HL-60 (cell line): ENCODE data around the gene TRIM72.
"Not testable (repeated sequence)": the region's sequence is repeated elsewhere in the genome, so short reads cannot be mapped to it uniquely, and the experiment has no call there.

Experiments
- DNase-seq, 2 experiments: peaks; one replicate each; pipeline ENCODE4 v3.0.0-alpha.2; 2010 to 2020; ENCODE audit warnings: low read depth in 1 of 2, low spot score in 1 of 2
- H3K27ac ChIP-seq: fragments of 250-450 bp; sonication (Bioruptor Pico); replicated peaks from 2 replicates; pipeline ENCODE4 v1.5.1; 2020; ENCODE audit warnings: mild to moderate bottlenecking, moderate library complexity
- H3K27me3 ChIP-seq: fragments of 250-450 bp; sonication (Bioruptor Pico); 2 replicates; pipeline ENCODE4 v1.5.1; 2021; ENCODE audit warnings: mild to moderate bottlenecking, moderate library complexity; ENCODE audit not compliant: insufficient read depth, poor library complexity, severe bottlenecking
- H3K4me3 ChIP-seq: replicated peaks from 2 replicates; pipeline ENCODE4 v1.5.1; 2011; ENCODE audit warnings: mild to moderate bottlenecking, control low read depth, low read length; ENCODE audit not compliant: insufficient read depth
- CTCF ChIP-seq: IDR thresholded peaks from one replicate; pipeline ENCODE4 v1.5.1; 2011; ENCODE audit warnings: low read length, control low read depth, inconsistent platforms; ENCODE audit not compliant: insufficient read depth
- GABPA ChIP-seq: IDR thresholded peaks from 2 replicates; pipeline ENCODE4 v1.6.1; 2012; ENCODE audit warnings: low read depth
- POLR2AphosphoS5 ChIP-seq: IDR thresholded peaks from 2 replicates; pipeline ENCODE4 v1.6.1; 2012; ENCODE audit warnings: low read depth
- REST ChIP-seq: IDR thresholded peaks from 2 replicates; pipeline ENCODE4 v1.6.1; 2012; ENCODE audit warnings: low read depth; ENCODE audit not compliant: insufficient replicate concordance
- SPI1 ChIP-seq: IDR thresholded peaks from 2 replicates; pipeline ENCODE4 v1.6.1; 2012; ENCODE audit warnings: low read depth, mild to moderate bottlenecking, borderline replicate concordance

Gene TRIM72

GRCh38 chr16:31268891-31269290 lies 55.0 kb downstream of the TRIM72 start:
- DNase-seq: no peak
- no peak overlapping the region for H3K4me3 ChIP-seq
- TF ChIP-seq GABPA (no peak), SPI1 (no peak), CTCF (no peak), POLR2AphosphoS5 (no peak), REST (no peak)
- no peaks in the 10 kb centered on the region for H3K27me3 ChIP-seq
- H3K27ac ChIP-seq: no peak overlapping the region

- no peak overlapping the region for H3K27ac ChIP-seq
- TF ChIP-seq CTCF: no peak
- no peak for TF ChIP-seq SPI1
- TF ChIP-seq GABPA: no peak
- no peak for TF ChIP-seq POLR2AphosphoS5
- TF ChIP-seq REST: no peak
- no peak for DNase-seq
- H3K4me3 ChIP-seq: no peak overlapping the region
- H3K27me3 ChIP-seq: no peaks in the 10 kb centered on the region
Observed at GRCh38 chr16:31269541-31269940, 55.6 kb downstream of the TRIM72 start.

GRCh38 chr16:31269973-31270372 lies 56.1 kb downstream of the TRIM72 start:
- not testable (repeated sequence) for DNase-seq, H3K27me3 ChIP-seq, H3K4me3 ChIP-seq, H3K27ac ChIP-seq

- no peak overlapping the region for H3K27ac ChIP-seq
- no peak for DNase-seq
- TF ChIP-seq POLR2AphosphoS5 (no peak), REST (no peak), CTCF (no peak), GABPA (no peak), SPI1 (no peak)
- no peak overlapping the region for H3K4me3 ChIP-seq
- H3K27me3 ChIP-seq: no peaks in the 10 kb centered on the region
Observed at GRCh38 chr16:31270795-31271194, 56.9 kb downstream of the TRIM72 start.
